IMR-90 (cell line): ENCODE results near the gene UBA5. TPM values are rescaled to one million over a fixed set of nuclear protein-coding genes. Genes with fewer than 3 reads are reported as not detected.

ENCODE experiments used
- ATAC-seq: fragments of 200-7000 bp; cut with Tn5 transposase; 2 replicates; pipeline ENCODE4 v1.9.1; 2020; ENCODE audit warnings: low read depth, mild to moderate bottlenecking, moderate library complexity
- BruUV-seq: library from RNA; stranded (reverse); fragments of 400-500 nt; replicated peaks from 2 replicates; lab custom pipeline; 2021; lab: Mats Ljungman, UMichigan
- CTCF ChIA-PET: fragments of 300-600 bp; formaldehyde crosslinking; extraction: SDS; loops from one replicate; lab custom pipeline; 2021; ENCODE audit warnings: antibody characterized with exemption; lab: Yijun Ruan, JAX
- POLR2A ChIA-PET: fragments of 300-600 bp; sonication (Branson Sonifier 250); formaldehyde crosslinking; loops from one replicate; lab custom pipeline; 2022; ENCODE audit warnings: antibody characterized with exemption; ENCODE audit not compliant: unreplicated experiment; lab: Charles Lee
- DNase-seq: peaks from one replicate; pipeline ENCODE4 v3.0.0; 2013
- H2AFZ ChIP-seq: replicated peaks from 2 replicates; pipeline ENCODE3; 2013; ENCODE audit warnings: low read length, mild to moderate bottlenecking; ENCODE audit not compliant: poor library complexity
- H2AK5ac ChIP-seq: 2 replicates; pipeline ENCODE4 v1.6.1; 2013; ENCODE audit warnings: low read depth, low read length, inconsistent platforms
- H2AK9ac ChIP-seq: replicated peaks from 2 replicates; pipeline ENCODE3; 2013; ENCODE audit warnings: mild to moderate bottlenecking, low read depth, low read length, moderate library complexity; ENCODE audit not compliant: poor library complexity
- H2BK120ac ChIP-seq: 2 replicates; pipeline ENCODE4 v1.6.1; 2013; ENCODE audit warnings: low read depth, low read length, inconsistent platforms
- H2BK15ac ChIP-seq: 3 replicates; pipeline ENCODE4 v1.6.1; 2013; ENCODE audit warnings: low read depth, low read length, inconsistent platforms
- H2BK20ac ChIP-seq: 2 replicates; pipeline ENCODE4 v1.6.1; 2013; ENCODE audit warnings: low read depth, mild to moderate bottlenecking, inconsistent platforms, low read length, moderate library complexity
- H2BK5ac ChIP-seq: 2 replicates; pipeline ENCODE4 v1.6.1; 2013; ENCODE audit warnings: mild to moderate bottlenecking, low read depth, low read length, inconsistent platforms; ENCODE audit not compliant: poor library complexity, severe bottlenecking
- H3K14ac ChIP-seq: replicated peaks from 2 replicates; pipeline ENCODE4 v1.6.1; 2013; ENCODE audit warnings: low read depth, low read length, inconsistent platforms
- H3K18ac ChIP-seq: 2 replicates; pipeline ENCODE4 v1.6.1; 2013; ENCODE audit warnings: low read depth, low read length, control low read depth
- H3K23ac ChIP-seq: 2 replicates; pipeline ENCODE4 v1.6.1; 2013; ENCODE audit warnings: low read depth, low read length, inconsistent platforms
- H3K27ac ChIP-seq: 2 replicates; pipeline ENCODE4 v1.5.1; 2013; ENCODE audit warnings: mild to moderate bottlenecking, control low read depth, low read length; ENCODE audit not compliant: insufficient read depth
- H3K27me3 ChIP-seq: 2 replicates; pipeline ENCODE4 v1.6.1; 2013; ENCODE audit warnings: low read length; ENCODE audit not compliant: control insufficient read depth, insufficient read depth
- H3K36me3 ChIP-seq: 2 replicates; pipeline ENCODE4 v1.6.1; 2013; ENCODE audit warnings: low read length, mixed read lengths; ENCODE audit not compliant: control insufficient read depth, insufficient read depth
- H3K4ac ChIP-seq: 2 replicates; pipeline ENCODE4 v1.6.1; 2013; ENCODE audit warnings: low read depth, low read length, inconsistent platforms
- H3K4me1 ChIP-seq: 2 replicates; pipeline ENCODE4 v1.6.1; 2013; ENCODE audit warnings: low read length, mixed read lengths; ENCODE audit not compliant: control insufficient read depth, insufficient read depth
- H3K4me2 ChIP-seq: 2 replicates; pipeline ENCODE4 v1.6.1; 2013; ENCODE audit warnings: low read depth, mild to moderate bottlenecking, control low read depth, low read length, moderate library complexity
- H3K4me3 ChIP-seq: 2 replicates; pipeline ENCODE4 v1.5.1; 2013; ENCODE audit warnings: low read depth, mild to moderate bottlenecking, control low read depth, low read length, moderate library complexity; ENCODE audit not compliant: insufficient read depth
- H3K56ac ChIP-seq: 2 replicates; pipeline ENCODE4 v1.6.1; 2013; ENCODE audit warnings: low read length, inconsistent platforms; ENCODE audit not compliant: insufficient read depth; ENCODE audit errors: extremely low read depth
- H3K79me1 ChIP-seq, 2 experiments: 2 replicates each; pipeline ENCODE4 v1.6.1; 2013; ENCODE audit warnings: low read length in 2 of 2, inconsistent platforms in 1 of 2, low read depth in 1 of 2
- H3K9ac ChIP-seq: 2 replicates; pipeline ENCODE4 v1.6.1; 2013; ENCODE audit warnings: low read depth, low read length, control low read depth
- H3K9me1 ChIP-seq: 2 replicates; pipeline ENCODE4 v1.6.1; 2013; ENCODE audit warnings: low read length, inconsistent platforms; ENCODE audit not compliant: insufficient read depth
- H3K9me3 ChIP-seq: 2 replicates; pipeline ENCODE4 v1.6.1; 2013; ENCODE audit warnings: low read length; ENCODE audit not compliant: control insufficient read depth, insufficient read depth
- H4K20me1 ChIP-seq: 2 replicates; pipeline ENCODE4 v1.6.1; 2013; ENCODE audit warnings: low read length, inconsistent platforms; ENCODE audit not compliant: insufficient read depth
- H4K5ac ChIP-seq: 2 replicates; pipeline ENCODE4 v1.6.1; 2013; ENCODE audit warnings: mild to moderate bottlenecking, low read depth, low read length, control low read depth
- H4K8ac ChIP-seq, 2 experiments: 2 replicates each; pipeline ENCODE4 v1.6.1; 2013; ENCODE audit warnings: low read depth in 2 of 2, low read length in 2 of 2, control low read depth in 1 of 2, inconsistent platforms in 1 of 2
- H4K91ac ChIP-seq: 2 replicates; pipeline ENCODE4 v1.6.1; 2013; ENCODE audit warnings: low read depth, low read length, inconsistent platforms; ENCODE audit not compliant: insufficient read depth
- CEBPB ChIP-seq: IDR thresholded peaks from 2 replicates; pipeline ENCODE4 v1.6.1; 2012; ENCODE audit warnings: low read depth, low read length, improper control_type of control experiment
- CHD1 ChIP-seq: IDR thresholded peaks from 2 replicates; pipeline ENCODE4 v1.6.1; 2012; ENCODE audit warnings: low read depth, low read length, improper control_type of control experiment
- CTCF ChIP-seq: conservative IDR thresholded peaks from 2 replicates; pipeline ENCODE4 v1.5.1; 2012; ENCODE audit warnings: mild to moderate bottlenecking, low read depth, low read length, improper control_type of control experiment
- FOS ChIP-seq: fragments of 150-350 bp; IDR thresholded peaks from 2 replicates; pipeline ENCODE4 v1.6.1; 2016; ENCODE audit warnings: low read depth, low read length
- MAFK ChIP-seq: IDR thresholded peaks from 2 replicates; pipeline ENCODE4 v1.6.1; 2012; ENCODE audit warnings: low read depth, low read length, improper control_type of control experiment
- MAZ ChIP-seq: IDR thresholded peaks from 2 replicates; pipeline ENCODE4 v1.6.1; 2012; ENCODE audit warnings: low read depth, mild to moderate bottlenecking, low read length, improper control_type of control experiment, moderate library complexity, borderline replicate concordance
- MXI1 ChIP-seq: IDR thresholded peaks from 2 replicates; pipeline ENCODE4 v1.6.1; 2012; ENCODE audit warnings: low read depth, mild to moderate bottlenecking, low read length, moderate library complexity, borderline replicate concordance
- NFE2L2 ChIP-seq: fragments of 150-350 bp; IDR thresholded peaks from 2 replicates; pipeline ENCODE4 v1.6.1; 2016; ENCODE audit warnings: low read depth, mild to moderate bottlenecking, low read length
- POLR2A ChIP-seq: IDR thresholded peaks from 2 replicates; pipeline ENCODE4 v1.6.1; 2012; ENCODE audit warnings: mild to moderate bottlenecking, low read depth, low read length
- RAD21 ChIP-seq: IDR thresholded peaks from 2 replicates; pipeline ENCODE4 v1.6.1; 2012; ENCODE audit warnings: low read length, improper control_type of control experiment
- RCOR1 ChIP-seq: IDR thresholded peaks from 2 replicates; pipeline ENCODE4 v1.6.1; 2012; ENCODE audit warnings: mild to moderate bottlenecking, low read length, improper control_type of control experiment; ENCODE audit not compliant: insufficient replicate concordance
- RFX5 ChIP-seq: IDR thresholded peaks from 2 replicates; pipeline ENCODE4 v1.8.0; 2012; ENCODE audit warnings: low read depth, mild to moderate bottlenecking, low read length, moderate library complexity
- USF2 ChIP-seq: fragments of 150-350 bp; IDR thresholded peaks from 2 replicates; pipeline ENCODE4 v1.6.1; 2017; ENCODE audit warnings: mild to moderate bottlenecking, antibody characterized with exemption, low read length, low read depth
- WGBS, 2 experiments: methylation state at CpG; one replicate each; pipeline versions ENCODE4 v1.1.5 to v1.1.7; 2013; ENCODE audit warnings: missing lambda C conversion rate in 2 of 2; ENCODE audit not compliant: insufficient read length in 1 of 2; ENCODE audit errors: extremely low coverage in 2 of 2; 5-methylcytosine and 5-hydroxymethylcytosine counted together
- dilution Hi-C: fragments of 300-500 bp; cut with HindIII; formaldehyde crosslinking; loops from one replicate; pipeline ENCODE4 v1.14.3; 2018; ENCODE audit warnings: low sequenced_read_pairs; ENCODE audit not compliant: unreplicated experiment
- in situ Hi-C: fragments of 300-500 bp; cut with MboI; formaldehyde crosslinking; loops from 3 replicates; pipeline ENCODE4 v1.14.3; 2019; ENCODE audit warnings: low sequenced_read_pairs, inconsistent platforms, mixed read lengths
- intact Hi-C: fragments of 100-400 bp; cut with micrococcal nuclease; formaldehyde crosslinking; loops from 2 replicates; pipeline ENCODE4 v1.10.0; 2022
- polyA plus RNA-seq, 3 experiments: library from polyadenylated mRNA; depleted of rRNA; stranded (reverse); fragments of >200 nt; gene quantifications; 2 replicates each; pipeline ENCODE4 v1.2.3, GENCODE V29; 2012; ENCODE audit warnings: low replicate concordance in 1 of 3
- total RNA-seq: library from RNA; depleted of rRNA; stranded (reverse); fragments of >200 nt; gene quantifications from 2 replicates; pipeline ENCODE4 v1.2.3, GENCODE V29; 2012

Gene UBA5
- total and polyA plus RNA-seq, 2 of the 4 experiments (the other 2 are of a cell fraction): 20.3 to 30.4 TPM

DNA sequence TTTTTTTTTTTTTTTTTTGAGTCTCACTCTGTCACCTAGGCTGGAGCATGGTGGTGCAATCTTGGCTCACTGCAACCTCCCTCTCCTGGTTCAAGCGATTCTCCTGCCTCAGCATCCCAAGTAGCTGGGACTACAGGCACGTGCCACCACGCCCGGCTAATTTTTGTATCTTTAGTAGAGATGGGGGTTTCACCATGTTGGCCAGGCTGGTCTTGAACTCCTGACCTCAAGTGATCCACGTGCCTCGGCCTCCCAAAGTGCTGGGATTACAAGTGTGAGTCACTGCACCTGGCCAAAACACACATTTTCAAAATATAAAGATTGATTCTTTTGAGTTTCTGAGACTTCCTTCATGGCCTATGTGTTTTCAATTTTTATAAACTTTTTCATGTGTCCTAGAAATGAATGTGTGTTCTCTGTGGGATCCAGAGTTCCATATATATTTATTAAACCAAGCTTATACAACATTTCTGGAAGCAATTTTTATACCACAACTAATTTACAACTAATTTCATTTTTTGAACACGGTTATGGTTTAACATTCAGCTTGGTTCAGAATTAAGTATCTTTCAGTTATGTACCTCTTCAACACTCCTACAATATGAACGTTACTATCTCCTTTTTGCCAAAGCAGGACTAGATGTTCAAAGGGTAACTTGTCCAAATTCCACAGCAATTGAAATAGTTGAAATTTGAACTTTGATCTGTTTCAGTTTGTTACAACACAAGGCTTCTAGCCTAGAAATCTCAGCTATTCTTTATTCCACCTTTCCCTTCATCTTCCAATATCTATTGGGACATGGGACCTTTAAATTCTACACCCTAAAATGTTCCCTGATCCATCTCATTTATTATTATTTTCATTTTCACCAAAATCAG lies 2.0 kb upstream of the UBA5 start:
- Histone ChIP-seq H4K5ac (no peak overlapping the region), H3K23ac (no peak overlapping the region; the same call in 1 of the 2 replicates), H2AK5ac (no peak overlapping the region), H4K20me1 (no peaks in the 10 kb centered on the region), H3K36me3 (peaks cover 2% of the 10 kb centered on the region; the same call in 1 of the 2 replicates), H3K79me1 (peaks cover 6 to 42% of the 10 kb centered on the region in 2 experiments; a peak in 3 of 4 replicates), H3K4ac (no peak overlapping the region), H4K8ac (no peak overlapping the region), H3K9me1 (0 out of 2 replicates have a peak, but pooled peaks cover 5% of the 10 kb centered on the region), H3K4me3 (no peak overlapping the region), H3K27me3 (no peaks in the 10 kb centered on the region), H3K18ac (no peak overlapping the region), H3K9ac (no peak overlapping the region), H3K4me1 (peaks cover 3% of the 10 kb centered on the region; the same call in 1 of the 2 replicates), H3K14ac (no peak overlapping the region), H3K27ac (no peak overlapping the region), H2BK15ac (no peak overlapping the region), H3K56ac (no peak overlapping the region), H3K9me3 (no peaks in the 10 kb centered on the region), H2AFZ (no peak overlapping the region), H4K91ac (no peak overlapping the region), H2AK9ac (no peak overlapping the region), H2BK20ac (no peak overlapping the region), H3K4me2 (peak overlapping the region; percentile 88), H2BK5ac (no peak overlapping the region), H2BK120ac (no peak overlapping the region)
- dilution Hi-C loops: no loop called here
- BruUV-seq: no TSS peak
- ATAC-seq: no peak
- TF ChIP-seq USF2: no peak
- TF ChIP-seq MAZ: no peak
- TF ChIP-seq RAD21: no peak
- no peak for TF ChIP-seq MXI1
- no peak for TF ChIP-seq NFE2L2
- no peak for TF ChIP-seq MAFK
- TF ChIP-seq CTCF: no peak
- no peak for TF ChIP-seq FOS
- no peak for TF ChIP-seq RFX5
- TF ChIP-seq RCOR1: no peak
- no peak for TF ChIP-seq POLR2A
- TF ChIP-seq CEBPB: no peak
- no peak for TF ChIP-seq CHD1
- DNase-seq: no peak
- WGBS, 2 experiments: 80% methylated on average over 1 of the region's 8 CpGs; no CpG with 5 or more reads in 1 of the 2 experiments
- POLR2A ChIA-PET: interaction anchor here (0.6 kb wide), 1 partner anchor 208 kb away, joined by 3 read pairs; no protein-coding TSS in a partner anchor
- CTCF ChIA-PET: interaction anchor here (0.6 to 1.2 kb wide), 5 partner anchors 10 to 1537 kb away, joined by 3 read pairs; no protein-coding TSS in a partner anchor
- in situ Hi-C loops: no loop called here
- intact Hi-C loops: loop anchor here (5.0 kb wide), 1 partner anchor 121 kb away; no protein-coding TSS in a partner anchor
